ENCODE data around the gene MACROD1. TPM values are rescaled to one million over a fixed set of nuclear protein-coding genes. Genes with fewer than 3 reads are reported as not detected.

The MACROD1 gene
- total and polyA plus RNA-seq, 9 of the 15 experiments (the other 6 are each of a cell fraction or from before 2014, with no cell fraction given) = 1.1 to 60.0 (median 26.4) TPM

DNA sequence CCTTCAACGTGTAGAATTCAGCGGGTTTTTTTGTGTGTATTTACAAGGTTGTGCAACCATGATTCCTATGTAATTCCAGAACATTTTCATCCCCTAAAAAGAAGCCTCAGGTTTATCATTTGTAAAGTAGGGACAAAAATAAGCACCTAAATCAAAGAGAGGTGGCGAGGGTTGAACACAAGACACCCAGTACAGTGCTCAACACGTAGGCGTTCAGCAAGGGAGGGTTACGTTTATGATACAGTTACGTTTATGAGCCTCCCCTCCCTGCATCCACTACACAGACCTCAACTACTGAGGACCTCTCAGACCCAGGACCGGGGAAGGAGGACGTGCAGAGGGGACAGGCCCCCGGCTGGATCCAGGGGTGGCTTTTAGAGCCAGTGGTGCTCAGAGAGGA is 85.5 kb downstream of the MACROD1 start:
- H3K9ac ChIP-seq (ENCODE audit: insufficient read depth in 1 of 2, low read depth in 2 of 2, low read length in 2 of 2) = peak overlapping the region in 1 of 2 experiments; percentile 10; a peak in 1 of 4 replicates
- H3K27ac ChIP-seq (ENCODE audit: extremely low read depth, low read depth, low read length) = no peak overlapping the region
- no peaks in the 10 kb centered on the region for H3K9me3 ChIP-seq (replicated peaks; ENCODE audit: control insufficient read depth, insufficient read depth, low read depth, low read length)
- POLR2A ChIA-PET = no interaction called here
- DNase-seq (ENCODE audit: extremely low read depth in 1 of 4, low spot score in 3 of 4) = no peak
- no peak for ATAC-seq
- H3K9me1 ChIP-seq (ENCODE audit: control insufficient read depth, insufficient read depth, low read length) = no peaks in the 10 kb centered on the region
- H3K4me2 ChIP-seq (ENCODE audit: insufficient read depth, low read length) = no peak overlapping the region
- no peak for TF ChIP-seq CBFB (CRISPR knock-in tag; IDR thresholded peaks at IDR 0.05)
- WGBS (ENCODE audit: insufficient coverage, low coverage, missing lambda C conversion rate) = 34% methylated on average over 10 of the region's 10 CpGs
- no TSS peak for BruUV-seq (replicated peaks)
- intact Hi-C loops (cut with micrococcal nuclease) = no loop called here
- no peaks in the 10 kb centered on the region for H3K27me3 ChIP-seq (ENCODE audit: control insufficient read depth in 2 of 2, insufficient read depth in 2 of 2, low read length in 2 of 2)
- H3K79me2 ChIP-seq (ENCODE audit: control insufficient read depth, insufficient read depth, low read length) = no peaks in the 10 kb centered on the region
- H3K36me3 ChIP-seq (ENCODE audit: control insufficient read depth, insufficient read depth, low read length) = no peaks in the 10 kb centered on the region
- H4K20me1 ChIP-seq (replicated peaks; ENCODE audit: control insufficient read depth, insufficient read depth, low read length) = peaks cover 26% of the 10 kb centered on the region
- peaks cover 0 to 41% of the 10 kb centered on the region in 2 experiments; a peak in 2 of 5 replicates for H3K4me1 ChIP-seq (replicated peaks in 1 of 2; ENCODE audit: control insufficient read depth in 2 of 2, insufficient read depth in 2 of 2, low read length in 2 of 2)
- H3K4me3 ChIP-seq = no peak overlapping the region
- FAIRE-seq = no peak
- CTCF ChIA-PET (ENCODE audit: low intra/inter-chr PET ratio) = interaction anchor here (0.6 kb wide), 1 partner anchor 645 kb away, joined by 4 read pairs; no protein-coding TSS in a partner anchor
- H2AFZ ChIP-seq (ENCODE audit: low read depth, low read length) = no peak overlapping the region
- in situ Hi-C loops (cut with MboI) = no loop called here

DNA sequence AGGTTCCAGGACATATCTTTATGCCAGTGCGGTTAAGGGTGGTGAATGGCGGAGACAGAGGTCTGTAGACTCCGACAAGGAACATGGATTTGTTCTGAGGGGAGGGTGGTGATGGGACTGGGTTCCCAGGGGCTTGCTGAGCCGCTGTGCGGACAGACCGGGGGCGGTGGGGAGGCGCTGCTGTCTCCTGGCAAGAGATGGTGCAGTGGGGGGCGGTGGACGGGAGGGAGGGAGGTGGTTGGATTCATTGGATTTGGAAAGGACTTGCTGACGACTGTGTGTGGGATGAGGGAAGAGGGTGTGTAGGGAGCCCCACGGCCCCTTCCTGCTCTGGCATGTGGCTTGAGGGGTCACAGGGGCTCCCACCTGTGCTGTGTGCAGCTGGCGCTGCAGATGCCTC is 87.0 kb downstream of the MACROD1 start:
- ChIA-PET CTCF (ENCODE audit: low intra/inter-chr PET ratio) (no interaction called here), POLR2A (no interaction called here)
- BruUV-seq (replicated peaks) = no TSS peak
- no peak overlapping the region for H3K9ac ChIP-seq (ENCODE audit: insufficient read depth in 1 of 2, low read depth in 2 of 2, low read length in 2 of 2)
- in situ Hi-C loops (cut with MboI) = no loop called here
- no peaks in the 10 kb centered on the region for H3K27me3 ChIP-seq (ENCODE audit: control insufficient read depth in 2 of 2, insufficient read depth in 2 of 2, low read length in 2 of 2)
- no peak for ATAC-seq
- WGBS (ENCODE audit: insufficient coverage, low coverage, missing lambda C conversion rate) = 55% methylated on average over 8 of the region's 13 CpGs
- H3K4me1 ChIP-seq (replicated peaks in 1 of 2; ENCODE audit: control insufficient read depth in 2 of 2, insufficient read depth in 2 of 2, low read length in 2 of 2) = peaks cover 6 to 39% of the 10 kb centered on the region in 2 experiments; a peak in 4 of 5 replicates
- H3K9me3 ChIP-seq (replicated peaks; ENCODE audit: control insufficient read depth, insufficient read depth, low read depth, low read length) = no peaks in the 10 kb centered on the region
- H3K27ac ChIP-seq (ENCODE audit: extremely low read depth, low read depth, low read length) = no peak overlapping the region
- FAIRE-seq = no peak
- no peak overlapping the region for H3K4me3 ChIP-seq
- no peak for DNase-seq (ENCODE audit: extremely low read depth in 1 of 4, low spot score in 3 of 4)
- intact Hi-C loops (cut with micrococcal nuclease) = no loop called here
- H4K20me1 ChIP-seq (replicated peaks; ENCODE audit: control insufficient read depth, insufficient read depth, low read length) = peaks cover 31% of the 10 kb centered on the region
- no peak overlapping the region for H2AFZ ChIP-seq (ENCODE audit: low read depth, low read length)
- no peaks in the 10 kb centered on the region for H3K36me3 ChIP-seq (ENCODE audit: control insufficient read depth, insufficient read depth, low read length)
- H3K4me2 ChIP-seq (ENCODE audit: insufficient read depth, low read length) = no peak overlapping the region
- H3K79me2 ChIP-seq (ENCODE audit: control insufficient read depth, insufficient read depth, low read length) = no peaks in the 10 kb centered on the region
- H3K9me1 ChIP-seq (ENCODE audit: control insufficient read depth, insufficient read depth, low read length) = no peaks in the 10 kb centered on the region
- TF ChIP-seq, protein P1, sequence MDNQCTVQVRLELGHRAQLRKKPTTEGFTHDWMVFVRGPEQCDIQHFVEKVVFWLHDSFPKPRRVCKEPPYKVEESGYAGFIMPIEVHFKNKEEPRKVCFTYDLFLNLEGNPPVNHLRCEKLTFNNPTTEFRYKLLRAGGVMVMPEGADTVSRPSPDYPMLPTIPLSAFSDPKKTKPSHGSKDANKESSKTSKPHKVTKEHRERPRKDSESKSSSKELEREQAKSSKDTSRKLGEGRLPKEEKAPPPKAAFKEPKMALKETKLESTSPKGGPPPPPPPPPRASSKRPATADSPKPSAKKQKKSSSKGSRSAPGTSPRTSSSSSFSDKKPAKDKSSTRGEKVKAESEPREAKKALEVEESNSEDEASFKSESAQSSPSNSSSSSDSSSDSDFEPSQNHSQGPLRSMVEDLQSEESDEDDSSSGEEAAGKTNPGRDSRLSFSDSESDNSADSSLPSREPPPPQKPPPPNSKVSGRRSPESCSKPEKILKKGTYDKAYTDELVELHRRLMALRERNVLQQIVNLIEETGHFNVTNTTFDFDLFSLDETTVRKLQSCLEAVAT (IDR thresholded peaks at IDR 0.05) = no peak
- TF ChIP-seq RBM39 (optimal IDR thresholded peaks at IDR 0.05; ENCODE audit: low read depth, low read length) (no peak), JUND (IDR thresholded peaks at IDR 0.05; ENCODE audit: borderline replicate concordance, low read depth, low read length) (no peak), JUND (tag; IDR thresholded peaks at IDR 0.05; ENCODE audit: borderline replicate concordance, low read depth, low read length) (no peak), RBM14 (IDR thresholded peaks at IDR 0.05; ENCODE audit: borderline replicate concordance, insufficient read depth, low read depth, low read length) (no peak), ZNF79 (CRISPR knock-in tag; IDR thresholded peaks at IDR 0.05; ENCODE audit: low read depth) (no peak), HIVEP1 (CRISPR knock-in tag; IDR thresholded peaks at IDR 0.05) (no peak)
- TF ChIP-seq, protein P2, sequence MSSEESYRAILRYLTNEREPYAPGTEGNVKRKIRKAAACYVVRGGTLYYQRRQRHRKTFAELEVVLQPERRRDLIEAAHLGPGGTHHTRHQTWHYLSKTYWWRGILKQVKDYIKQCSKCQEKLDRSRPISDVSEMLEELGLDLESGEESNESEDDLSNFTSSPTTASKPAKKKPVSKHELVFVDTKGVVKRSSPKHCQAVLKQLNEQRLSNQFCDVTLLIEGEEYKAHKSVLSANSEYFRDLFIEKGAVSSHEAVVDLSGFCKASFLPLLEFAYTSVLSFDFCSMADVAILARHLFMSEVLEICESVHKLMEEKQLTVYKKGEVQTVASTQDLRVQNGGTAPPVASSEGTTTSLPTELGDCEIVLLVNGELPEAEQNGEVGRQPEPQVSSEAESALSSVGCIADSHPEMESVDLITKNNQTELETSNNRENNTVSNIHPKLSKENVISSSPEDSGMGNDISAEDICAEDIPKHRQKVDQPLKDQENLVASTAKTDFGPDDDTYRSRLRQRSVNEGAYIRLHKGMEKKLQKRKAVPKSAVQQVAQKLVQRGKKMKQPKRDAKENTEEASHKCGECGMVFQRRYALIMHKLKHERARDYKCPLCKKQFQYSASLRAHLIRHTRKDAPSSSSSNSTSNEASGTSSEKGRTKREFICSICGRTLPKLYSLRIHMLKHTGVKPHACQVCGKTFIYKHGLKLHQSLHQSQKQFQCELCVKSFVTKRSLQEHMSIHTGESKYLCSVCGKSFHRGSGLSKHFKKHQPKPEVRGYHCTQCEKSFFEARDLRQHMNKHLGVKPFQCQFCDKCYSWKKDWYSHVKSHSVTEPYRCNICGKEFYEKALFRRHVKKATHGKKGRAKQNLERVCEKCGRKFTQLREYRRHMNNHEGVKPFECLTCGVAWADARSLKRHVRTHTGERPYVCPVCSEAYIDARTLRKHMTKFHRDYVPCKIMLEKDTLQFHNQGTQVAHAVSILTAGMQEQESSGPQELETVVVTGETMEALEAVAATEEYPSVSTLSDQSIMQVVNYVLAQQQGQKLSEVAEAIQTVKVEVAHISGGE (CRISPR knock-in tag; IDR thresholded peaks at IDR 0.05) = no peak
- TF ChIP-seq, protein P3, sequence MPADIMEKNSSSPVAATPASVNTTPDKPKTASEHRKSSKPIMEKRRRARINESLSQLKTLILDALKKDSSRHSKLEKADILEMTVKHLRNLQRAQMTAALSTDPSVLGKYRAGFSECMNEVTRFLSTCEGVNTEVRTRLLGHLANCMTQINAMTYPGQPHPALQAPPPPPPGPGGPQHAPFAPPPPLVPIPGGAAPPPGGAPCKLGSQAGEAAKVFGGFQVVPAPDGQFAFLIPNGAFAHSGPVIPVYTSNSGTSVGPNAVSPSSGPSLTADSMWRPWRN (IDR thresholded peaks at IDR 0.05; ENCODE audit: low read depth) = no peak
